Measurements from ENCODE around the gene QRSL1. TPM values are rescaled to one million over a fixed set of nuclear protein-coding genes. Genes with fewer than 3 reads are reported as not detected.

QRSL1 gene
- total RNA-seq, 1 donor from 2014 or later, result 23.1 TPM

- no peaks in the 10 kb centered on the region for H3K27me3 ChIP-seq (ENCODE audit: low read depth)
- no peak overlapping the region for H3K27ac ChIP-seq (replicated peaks)
- H3K9me3 ChIP-seq (replicated peaks), result no peaks in the 10 kb centered on the region
- intact Hi-C loops (cut with micrococcal nuclease), result no loop called here
- peaks cover 38% of the 10 kb centered on the region for H3K36me3 ChIP-seq
- H3K4me3 ChIP-seq, result no peak overlapping the region
- no peak for DNase-seq
- H3K4me1 ChIP-seq, result no peaks in the 10 kb centered on the region
- TF ChIP-seq, protein P1, sequence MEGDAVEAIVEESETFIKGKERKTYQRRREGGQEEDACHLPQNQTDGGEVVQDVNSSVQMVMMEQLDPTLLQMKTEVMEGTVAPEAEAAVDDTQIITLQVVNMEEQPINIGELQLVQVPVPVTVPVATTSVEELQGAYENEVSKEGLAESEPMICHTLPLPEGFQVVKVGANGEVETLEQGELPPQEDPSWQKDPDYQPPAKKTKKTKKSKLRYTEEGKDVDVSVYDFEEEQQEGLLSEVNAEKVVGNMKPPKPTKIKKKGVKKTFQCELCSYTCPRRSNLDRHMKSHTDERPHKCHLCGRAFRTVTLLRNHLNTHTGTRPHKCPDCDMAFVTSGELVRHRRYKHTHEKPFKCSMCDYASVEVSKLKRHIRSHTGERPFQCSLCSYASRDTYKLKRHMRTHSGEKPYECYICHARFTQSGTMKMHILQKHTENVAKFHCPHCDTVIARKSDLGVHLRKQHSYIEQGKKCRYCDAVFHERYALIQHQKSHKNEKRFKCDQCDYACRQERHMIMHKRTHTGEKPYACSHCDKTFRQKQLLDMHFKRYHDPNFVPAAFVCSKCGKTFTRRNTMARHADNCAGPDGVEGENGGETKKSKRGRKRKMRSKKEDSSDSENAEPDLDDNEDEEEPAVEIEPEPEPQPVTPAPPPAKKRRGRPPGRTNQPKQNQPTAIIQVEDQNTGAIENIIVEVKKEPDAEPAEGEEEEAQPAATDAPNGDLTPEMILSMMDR (IDR thresholded peaks at IDR 0.05; ENCODE audit: borderline replicate concordance), result no peak
Measured at GRCh38 chr6:106617857-106618256, 11.5 kb upstream of the QRSL1 start.

DNA sequence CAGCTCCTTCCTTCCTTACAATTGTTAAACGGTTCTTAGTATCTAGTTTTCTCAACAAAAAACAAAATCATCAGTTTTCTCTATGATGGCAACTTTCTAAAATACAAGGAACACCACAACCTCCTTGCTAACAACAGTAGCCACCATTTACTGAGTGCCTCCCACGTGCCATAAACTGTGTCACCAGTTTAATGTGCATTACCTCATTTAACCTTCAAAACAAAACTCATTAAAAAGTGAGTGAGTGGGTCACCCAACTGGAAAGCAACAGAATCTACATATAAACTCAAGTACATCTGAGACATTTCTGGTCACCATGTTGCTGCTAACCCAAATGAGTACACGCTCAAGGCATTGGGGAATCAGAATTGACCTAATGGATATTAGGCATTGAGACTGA lies 11.1 kb upstream of the QRSL1 start:
- Histone ChIP-seq H3K4me1 (no peaks in the 10 kb centered on the region), H3K4me3 (no peak overlapping the region), H3K27me3 (ENCODE audit: low read depth) (no peaks in the 10 kb centered on the region), H3K27ac (replicated peaks) (no peak overlapping the region), H3K36me3 (peaks cover 34% of the 10 kb centered on the region), H3K9me3 (replicated peaks) (no peaks in the 10 kb centered on the region)
- TF ChIP-seq, protein P1 (IDR thresholded peaks at IDR 0.05; ENCODE audit: borderline replicate concordance), result no peak
- no peak for DNase-seq
- intact Hi-C loops (cut with micrococcal nuclease), result no loop called here

DNA sequence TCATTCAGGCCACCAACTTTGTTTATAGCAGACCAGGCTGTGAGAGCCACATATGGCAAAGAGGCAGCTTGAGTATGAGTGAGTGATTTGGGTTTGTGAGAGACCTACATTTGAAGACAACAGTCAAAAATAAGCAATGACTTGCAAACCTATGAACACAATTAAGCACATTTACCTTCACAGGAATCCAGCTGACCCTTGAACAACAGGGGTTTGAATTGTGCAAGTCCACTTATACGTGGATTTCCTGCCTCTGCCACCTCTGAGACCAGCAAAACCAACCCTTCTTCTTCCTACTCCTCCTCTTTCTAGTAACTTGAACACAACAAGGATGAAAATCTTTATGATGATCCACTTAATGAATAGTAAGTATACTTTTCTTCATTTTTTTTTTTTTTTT lies 10.2 kb upstream of the QRSL1 start:
- TF ChIP-seq, protein P1 (IDR thresholded peaks at IDR 0.05; ENCODE audit: borderline replicate concordance), result no peak
- Histone ChIP-seq H3K36me3 (peaks cover 28% of the 10 kb centered on the region), H3K27me3 (ENCODE audit: low read depth) (no peaks in the 10 kb centered on the region), H3K27ac (replicated peaks) (no peak overlapping the region), H3K4me1 (no peaks in the 10 kb centered on the region), H3K4me3 (no peak overlapping the region), H3K9me3 (replicated peaks) (no peaks in the 10 kb centered on the region)
- intact Hi-C loops (cut with micrococcal nuclease), result no loop called here
- DNase-seq, result no peak

- Histone ChIP-seq H3K27me3 (ENCODE audit: low read depth) (no peaks in the 10 kb centered on the region), H3K27ac (replicated peaks) (no peak overlapping the region), H3K9me3 (replicated peaks) (no peaks in the 10 kb centered on the region), H3K4me1 (no peaks in the 10 kb centered on the region), H3K4me3 (no peak overlapping the region), H3K36me3 (peaks cover 22% of the 10 kb centered on the region)
- intact Hi-C loops (cut with micrococcal nuclease), result no loop called here
- no peak for DNase-seq
- TF ChIP-seq, protein P1 (IDR thresholded peaks at IDR 0.05; ENCODE audit: borderline replicate concordance), result no peak
Measured at GRCh38 chr6:106620931-106621672, 8.3 kb upstream of the QRSL1 start.

DNA sequence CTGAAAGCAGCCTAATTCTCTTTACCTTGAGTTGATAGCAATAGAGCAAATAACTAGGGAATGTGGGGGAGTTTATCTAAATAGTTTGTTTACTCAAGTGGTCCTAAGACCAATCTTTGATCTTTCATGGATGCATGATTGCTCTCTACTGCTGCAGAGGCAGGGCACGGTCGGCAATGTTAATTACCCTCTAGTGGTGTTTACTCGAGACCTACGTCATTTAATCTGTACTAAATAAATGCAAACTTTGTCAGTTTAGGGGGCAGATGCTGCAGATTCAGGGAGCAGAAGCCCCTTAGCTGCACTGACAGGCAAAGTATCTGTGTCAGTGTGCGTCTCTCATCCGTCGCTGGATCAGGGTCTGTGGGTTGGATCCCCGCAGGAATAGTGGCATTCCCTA lies 7.0 kb upstream of the QRSL1 start:
- TF ChIP-seq, protein P1 (IDR thresholded peaks at IDR 0.05; ENCODE audit: borderline replicate concordance), result no peak
- H3K27ac ChIP-seq (replicated peaks), result no peak overlapping the region
- no peaks in the 10 kb centered on the region for H3K9me3 ChIP-seq (replicated peaks)
- no peaks in the 10 kb centered on the region for H3K4me1 ChIP-seq
- intact Hi-C loops (cut with micrococcal nuclease), result no loop called here
- no peak for DNase-seq
- no peak overlapping the region for H3K4me3 ChIP-seq
- H3K36me3 ChIP-seq, result peaks cover 9% of the 10 kb centered on the region
- H3K27me3 ChIP-seq (ENCODE audit: low read depth), result no peaks in the 10 kb centered on the region

All from left ventricle myocardium inferior (tissue), 1 donor.